GM18519 (cell line): ENCODE results near the gene TTBK1.
"Not testable (repeated sequence)": the region's sequence is repeated elsewhere in the genome, so short reads cannot be mapped to it uniquely, and the experiment has no call there.

Experiments
- ATAC-seq: cut with Tn5 transposase; IDR thresholded peaks from one replicate; pipeline ENCODE4 v1.9.1; 2021; ENCODE audit warnings: mild to moderate bottlenecking, moderate library complexity; ENCODE audit not compliant: unreplicated experiment, low FRiP score

The TTBK1 gene

GRCh38 chr6:43301081-43301870 is 58.0 kb downstream of the TTBK1 start:
- ATAC-seq = no peak

- no peak for ATAC-seq
These were observed 58.8 kb downstream of the TTBK1 start for GRCh38 chr6:43302126-43302525.

- not testable (repeated sequence) for ATAC-seq
These were observed 59.7 kb downstream of the TTBK1 start for GRCh38 chr6:43303006-43303405.

- ATAC-seq = no peak
These were observed 60.6 kb downstream of the TTBK1 start for GRCh38 chr6:43303751-43304331.

- no peak for ATAC-seq
These were observed 61.1 kb downstream of the TTBK1 start for GRCh38 chr6:43304361-43304760.

- no peak for ATAC-seq
These were observed 61.6 kb downstream of the TTBK1 start for GRCh38 chr6:43304882-43305281.

- no peak for ATAC-seq
These were observed 62.8 kb downstream of the TTBK1 start for GRCh38 chr6:43306086-43306485.

GRCh38 chr6:43307451-43308100 is 64.3 kb downstream of the TTBK1 start:
- no peak for ATAC-seq

- ATAC-seq = no peak
These were observed 65.1 kb downstream of the TTBK1 start, which contains the start of gene CRIP3 for GRCh38 chr6:43308101-43308989. TSS of gene CRIP3 (minus strand) at chr6:43308826. CDS start at chr6:43308792, 34 bp downstream.

GRCh38 chr6:43308990-43309477 is 65.8 kb downstream of the TTBK1 start:
- no peak for ATAC-seq

- no peak for ATAC-seq
These were observed 66.9 kb downstream of the TTBK1 start for GRCh38 chr6:43310134-43310533.

- ATAC-seq = no peak
These were observed 67.3 kb downstream of the TTBK1 start for GRCh38 chr6:43310624-43311023.

- no peak for ATAC-seq
These were observed 68.4 kb downstream of the TTBK1 start for GRCh38 chr6:43311666-43312065.

GRCh38 chr6:43313813-43314212 is 70.5 kb downstream of the TTBK1 start:
- ATAC-seq = no peak

- no peak for ATAC-seq
These were observed 74.7 kb downstream of the TTBK1 start for GRCh38 chr6:43318011-43318410.

- ATAC-seq = no peak
These were observed 82.6 kb downstream of the TTBK1 start for GRCh38 chr6:43325876-43326275.

GRCh38 chr6:43328528-43328927 is 85.2 kb downstream of the TTBK1 start:
- no peak for ATAC-seq

GRCh38 chr6:43331470-43331869 is 88.2 kb downstream of the TTBK1 start:
- no peak for ATAC-seq

GRCh38 chr6:43331891-43332290 is 88.6 kb downstream of the TTBK1 start:
- ATAC-seq = no peak

GRCh38 chr6:43334466-43335095 is 91.3 kb downstream of the TTBK1 start:
- no peak for ATAC-seq
